H4 (cell line): ENCODE measurements around the gene USP24. TPM values are rescaled to one million over a fixed set of nuclear protein-coding genes. Genes with fewer than 3 reads are reported as not detected.
"Not testable (repeated sequence)": the region's sequence is repeated elsewhere in the genome, so short reads cannot be mapped to it uniquely, and the experiment has no call there.

Source experiments
- DNase-seq: peaks from one replicate; pipeline ENCODE4 v3.0.0-alpha.2; 2015; ENCODE audit warnings: low spot score
- total RNA-seq: library from RNA; depleted of rRNA; stranded (reverse); fragments of >200 nt; shearing (Covaris generic); gene quantifications from 2 replicates; pipeline ENCODE4 v1.2.3, GENCODE V29; 2014

Gene USP24
- total RNA-seq, 1 experiment from 2014 or later: 20.4 TPM

DNA sequence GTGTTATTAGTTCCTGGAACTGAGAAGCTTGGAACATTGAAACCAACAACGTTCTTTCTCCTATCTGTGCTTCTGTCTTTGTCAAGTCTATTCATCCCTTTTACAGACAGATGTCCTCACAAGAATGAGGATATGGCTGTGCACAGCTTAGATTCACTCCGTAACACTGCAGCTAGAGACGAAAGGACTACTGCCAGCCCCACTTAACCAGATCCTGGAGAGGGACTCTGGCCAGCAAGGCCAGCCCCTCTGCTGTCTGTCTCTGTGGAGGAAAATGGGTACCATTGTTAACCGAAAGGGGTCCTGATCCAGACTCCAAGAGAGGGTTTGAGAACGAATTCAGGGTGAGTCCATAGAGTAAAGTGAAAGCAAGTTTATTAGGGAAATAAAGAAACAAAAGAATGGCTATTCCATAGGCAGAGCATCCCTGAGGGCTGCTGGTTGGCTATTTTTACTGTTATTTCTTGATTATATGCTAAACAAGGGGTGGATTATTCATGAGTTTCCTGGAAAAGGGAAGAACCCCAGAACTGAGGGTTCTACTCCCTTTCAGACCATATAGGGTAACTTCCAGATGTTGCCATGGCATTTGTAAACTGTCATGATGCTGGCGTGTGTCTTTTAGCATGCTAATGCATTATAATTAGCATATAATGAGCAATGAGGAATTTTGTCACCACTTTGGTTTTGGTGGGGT, 17.4 kb upstream of the USP24 start:
- no peak for DNase-seq

- DNase-seq: no peak
Observed at GRCh38 chr1:55231745-55232144, 16.6 kb upstream of the USP24 start.

DNA sequence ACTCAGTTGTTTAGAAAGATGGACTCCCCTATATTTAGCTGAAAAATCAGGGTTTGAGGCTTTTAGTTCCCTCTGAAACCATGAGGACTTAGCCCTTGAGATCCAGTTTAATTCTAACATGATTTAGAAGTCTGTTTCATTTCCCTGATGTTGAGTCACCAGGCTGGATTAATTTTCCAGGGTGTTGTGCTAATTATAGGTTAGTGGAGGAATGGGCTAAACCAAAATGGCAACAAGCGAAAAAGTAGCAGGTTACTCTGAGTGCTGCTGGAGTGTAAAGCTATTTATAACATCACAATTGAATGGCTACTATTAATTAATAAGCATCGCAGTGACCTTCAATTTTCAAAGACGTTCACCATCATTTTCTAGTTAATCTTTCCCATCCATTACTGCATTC, 15.5 kb upstream of the USP24 start:
- DNase-seq: no peak

GRCh38 chr1:55229726-55230125, 14.6 kb upstream of the USP24 start:
- not testable (repeated sequence) for DNase-seq

GRCh38 chr1:55225228-55225627, 10.1 kb upstream of the USP24 start:
- no peak for DNase-seq

GRCh38 chr1:55224729-55225128, 9.6 kb upstream of the USP24 start:
- no peak for DNase-seq

GRCh38 chr1:55222152-55222551, 7.0 kb upstream of the USP24 start:
- DNase-seq: no peak

GRCh38 chr1:55217226-55217986, 2.2 kb upstream of the USP24 start:
- DNase-seq: peak; percentile 47

GRCh38 chr1:55216096-55216495, 932 bp upstream of the USP24 start:
- no peak for DNase-seq

DNA sequence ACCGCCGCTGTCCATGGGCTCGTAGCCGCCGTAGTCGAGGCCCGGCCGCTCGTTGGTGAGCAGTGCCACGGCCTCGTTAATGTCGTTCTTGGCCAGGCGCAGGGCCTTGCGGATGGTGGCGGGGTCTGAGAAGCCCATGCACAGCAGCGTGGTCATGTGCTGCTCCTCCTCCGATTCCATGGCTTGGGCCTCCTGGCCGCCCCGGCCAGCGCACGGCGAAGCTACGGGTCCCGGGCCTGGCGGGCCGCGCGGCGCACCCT, 300 bp downstream of the USP24 start:
- DNase-seq: peak; percentile 24

GRCh38 chr1:55214212-55214933, 791 bp downstream of the USP24 start:
- no peak for DNase-seq

DNA sequence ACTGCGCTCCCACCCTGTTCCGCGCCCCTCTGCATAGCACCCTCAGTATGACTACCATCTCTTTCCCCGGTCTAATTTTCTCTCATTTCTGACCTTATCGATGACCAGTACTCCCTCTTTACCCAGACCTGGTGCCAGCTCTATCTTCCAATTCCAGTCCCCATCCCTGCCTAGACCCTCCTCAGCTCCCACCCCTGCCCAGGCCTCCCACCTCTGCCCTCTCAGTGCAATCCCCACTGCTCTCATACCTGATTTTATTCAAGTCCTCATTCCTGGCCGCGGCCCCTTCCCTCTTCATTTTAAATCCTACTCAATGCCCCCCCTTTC, 1.3 kb downstream of the USP24 start:
- DNase-seq: no peak

GRCh38 chr1:55213151-55213884, 1.8 kb downstream of the USP24 start:
- no peak for DNase-seq

- DNase-seq: no peak
Observed at GRCh38 chr1:55212349-55213150, 2.6 kb downstream of the USP24 start.

GRCh38 chr1:55211863-55212262, 3.3 kb downstream of the USP24 start:
- DNase-seq: no peak

DNA sequence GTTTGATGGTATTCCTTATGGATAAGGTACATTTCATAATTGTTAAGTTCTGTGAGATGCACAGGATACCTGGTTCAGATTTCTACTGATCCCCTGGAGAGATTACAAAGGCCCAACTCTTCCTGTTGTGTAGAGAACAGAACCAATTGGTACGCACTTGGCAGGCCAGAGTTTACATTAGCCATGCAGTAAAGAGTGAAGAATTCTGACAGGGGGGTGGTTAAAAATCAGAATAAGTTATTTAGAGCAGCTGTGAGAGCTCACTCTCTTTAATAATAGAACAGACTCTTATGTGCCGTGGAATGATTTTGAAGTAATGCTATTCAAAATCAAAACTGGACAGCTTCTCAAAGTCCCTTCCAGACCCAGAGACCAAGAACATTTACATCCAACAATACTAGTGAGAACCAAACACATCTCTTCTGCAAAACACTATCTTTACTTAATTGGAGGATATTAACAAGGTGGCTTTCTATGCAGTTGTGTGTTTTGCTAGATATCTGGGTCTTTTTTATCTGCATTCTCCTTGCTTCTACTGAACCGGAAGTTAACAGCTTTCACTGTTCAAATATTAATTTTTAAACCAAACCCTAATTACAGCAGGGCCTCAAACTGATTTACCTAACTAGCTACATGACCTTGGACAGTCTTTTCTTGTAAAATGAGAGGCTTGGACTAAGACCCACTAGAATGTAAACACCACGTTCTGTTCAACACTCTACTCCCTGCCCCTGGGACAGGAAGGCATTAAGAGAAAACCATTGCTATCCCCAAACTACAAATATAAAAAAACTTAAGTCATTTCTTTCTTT, 4.0 kb downstream of the USP24 start:
- DNase-seq: no peak

DNA sequence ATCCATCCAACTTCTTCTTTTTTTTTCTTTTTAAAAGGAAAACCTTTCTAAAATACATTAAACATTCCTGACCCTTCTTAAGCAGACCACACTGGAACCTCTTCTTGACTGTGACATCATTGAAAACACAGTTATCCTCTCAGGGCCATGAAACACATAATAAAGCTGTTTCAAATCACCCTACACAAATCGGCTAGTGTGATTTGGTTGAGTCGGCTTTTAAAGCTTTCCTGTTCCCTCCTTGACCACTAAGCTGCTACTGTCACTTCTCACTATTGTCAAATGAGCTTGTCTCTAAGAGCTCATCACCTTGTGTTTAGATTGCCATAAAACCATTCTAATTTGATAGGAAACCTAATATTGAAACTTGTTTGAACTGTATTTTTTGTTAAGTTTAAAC, 5.9 kb downstream of the USP24 start:
- DNase-seq: no peak

DNA sequence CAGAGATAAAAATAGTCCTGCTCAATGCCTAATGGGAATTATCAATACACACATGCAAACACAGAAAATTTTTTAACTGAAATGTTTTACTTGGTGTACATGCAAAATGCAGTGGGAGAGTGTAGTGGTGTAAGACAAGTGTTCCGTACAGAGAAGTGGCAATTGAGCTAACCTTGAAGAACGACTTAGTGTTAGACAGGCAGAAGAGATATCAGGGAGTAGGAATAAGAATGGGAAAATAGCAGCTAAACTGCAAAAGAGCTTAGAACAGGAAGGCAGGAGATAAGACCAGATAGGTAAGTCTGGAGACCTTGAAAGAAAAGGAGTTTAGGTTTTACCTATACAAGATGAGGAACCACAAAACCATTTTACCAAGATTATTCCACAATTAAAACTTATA, 9.0 kb downstream of the USP24 start:
- no peak for DNase-seq

DNA sequence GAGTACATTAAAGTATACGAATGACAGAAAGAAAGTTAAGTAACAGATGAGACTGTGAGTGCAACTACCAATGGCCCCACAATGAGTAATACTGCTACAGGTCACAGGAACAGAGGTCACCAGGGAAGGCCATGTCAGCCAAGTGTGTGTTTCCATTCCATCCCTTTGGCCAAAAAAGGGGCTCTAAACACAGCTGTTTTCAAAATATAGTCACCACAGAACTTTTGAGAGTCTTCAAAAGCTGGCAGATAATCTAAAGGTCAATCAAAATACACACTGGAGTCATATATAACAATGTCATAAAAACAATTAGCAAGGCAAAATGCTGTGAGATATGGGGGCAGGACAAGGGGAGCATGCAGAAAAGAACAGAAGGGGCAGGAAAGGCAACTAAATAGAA, 10.2 kb downstream of the USP24 start:
- DNase-seq: no peak

- DNase-seq: no peak
Observed at GRCh38 chr1:55203064-55203463, 12.1 kb downstream of the USP24 start.

GRCh38 chr1:55200667-55201066, 14.5 kb downstream of the USP24 start:
- DNase-seq: no peak
